K562 (cell line): ENCODE measurements around the gene RSPH6A. TPM values are rescaled to one million over a fixed set of nuclear protein-coding genes. Genes with fewer than 3 reads are reported as not detected.

ENCODE experiments used
- BMI1 ChIP-seq: fragments of 150-350 bp; IDR thresholded peaks from 2 replicates; pipeline ENCODE4 v1.6.1; 2014; ENCODE audit warnings: low read length
- CBX1 ChIP-seq: sonication (generic); IDR thresholded peaks from 2 replicates; pipeline ENCODE4 v1.6.1; 2016; ENCODE audit warnings: antibody characterized with exemption, low read depth, mild to moderate bottlenecking
- CBX2 ChIP-seq: fragments of 200-600 bp; sonication (generic); IDR thresholded peaks from one replicate; pipeline ENCODE4 v1.6.1; 2012; ENCODE audit warnings: mild to moderate bottlenecking, low read length, inconsistent platforms; ENCODE audit not compliant: insufficient read depth, poor library complexity, severe bottlenecking
- CC2D1A ChIP-seq: fragments of 450-650 bp; IDR thresholded peaks from 2 replicates; pipeline ENCODE4 v1.6.1; 2017; ENCODE audit warnings: mild to moderate bottlenecking
- DNMT1 ChIP-seq: fragments of 450-650 bp; IDR thresholded peaks from 2 replicates; pipeline ENCODE4 v1.6.1; 2016; ENCODE audit warnings: antibody characterized with exemption, mild to moderate bottlenecking
- KLF10 ChIP-seq: fragments of 250-450 bp; sonication (Bioruptor Pico); IDR thresholded peaks from 2 replicates; pipeline ENCODE4 v1.6.1; 2021; ENCODE audit warnings: matching md5 sums
- POLR2G ChIP-seq: fragments of 200-400 bp; formaldehyde crosslinking; IDR thresholded peaks from 2 replicates; pipeline ENCODE4 v1.6.1; 2017; ENCODE audit warnings: low read depth, mild to moderate bottlenecking, antibody characterized with exemption, low read length, moderate library complexity
- PRMT5 ChIP-seq: sonication (generic); formaldehyde crosslinking; IDR thresholded peaks from 2 replicates; pipeline ENCODE4 v1.5.0; 2020; ENCODE audit warnings: missing genetic modification reagents
- PTBP1 ChIP-seq: fragments of 200-400 bp; formaldehyde crosslinking; IDR thresholded peaks from 2 replicates; pipeline ENCODE4 v1.6.1; 2017; ENCODE audit warnings: low read depth, low read length
- RAD21 ChIP-seq, 2 experiments: fragments of 250-450 bp in 1 of 2; fragments of 450-650 bp in 1 of 2; sonication (Bioruptor Pico) in 1 of 2; formaldehyde crosslinking in 1 of 2; IDR thresholded peaks in 1 of 2; conservative IDR thresholded peaks in 1 of 2; 2 replicates each; pipeline versions ENCODE4 v1.4.0 to v1.8.0; 2020 to 2022; ENCODE audit warnings: mild to moderate bottlenecking in 2 of 2, moderate library complexity in 1 of 2
- SMAD2 ChIP-seq: fragments of 150-350 bp; IDR thresholded peaks from 2 replicates; pipeline ENCODE4 v1.6.1; 2014; ENCODE audit warnings: low read depth, mild to moderate bottlenecking, low read length
- SMARCA5 ChIP-seq: fragments of 450-650 bp; IDR thresholded peaks from 2 replicates; pipeline ENCODE4 v1.6.1; 2016
- TAL1 ChIP-seq: fragments of 450-650 bp; IDR thresholded peaks from 2 replicates; pipeline ENCODE4 v1.6.1; 2016; ENCODE audit warnings: mild to moderate bottlenecking
- TEAD2 ChIP-seq: fragments of 450-650 bp; IDR thresholded peaks from 2 replicates; pipeline ENCODE4 v1.6.1; 2016; ENCODE audit warnings: missing genetic modification characterization, control low read depth, missing compliant biosample characterization
- polyA plus RNA-seq, 8 experiments: library from polyadenylated mRNA; depleted of rRNA in 4 of 8; stranded (reverse) in 5 of 8; unstranded in 3 of 8; fragments of >200 nt; fragmentation: Nextera tagmentation in 2 of 8; fragmentation: Illumina TruSeq in 1 of 8; extraction: Ambion mirVana in 2 of 8; extraction: Trizol in 1 of 8; gene quantifications; 2 replicates each; pipeline versions ENCODE4 v1.2.1 to v1.2.3, GENCODE V29; 2011 to 2014; ENCODE audit warnings: inconsistent platforms in 1 of 8, missing spikeins in 1 of 8
- total RNA-seq, 7 experiments: library from RNA; depleted of rRNA in 6 of 7; stranded (reverse); fragments of >200 nt in 6 of 7; fragmentation: Illumina TruSeq in 2 of 7; extraction: Trizol in 2 of 7; gene quantifications; 2 replicates each; pipeline versions ENCODE4 v1.2.1 to v1.2.3, GENCODE V29; 2011 to 2021; ENCODE audit warnings: low replicate concordance in 1 of 7
- TF ChIP-seq, protein P1 (sequence below): IDR thresholded peaks from 3 replicates; pipeline ENCODE4 v1.6.1; 2011; ENCODE audit warnings: borderline replicate concordance, mild to moderate bottlenecking, moderate library complexity; ENCODE audit not compliant: insufficient read length; ENCODE audit errors: extremely low read depth
- TF ChIP-seq, protein P2 (sequence below): sonication (generic); formaldehyde crosslinking; IDR thresholded peaks from 2 replicates; pipeline ENCODE4 v1.8.0; 2022; ENCODE audit warnings: missing genetic modification reagents, mild to moderate bottlenecking, borderline replicate concordance
- TF ChIP-seq, protein P3 (sequence below), 2 experiments: fragments of 150-350 bp in 1 of 2; IDR thresholded peaks; 2 replicates each; pipeline ENCODE4 v1.6.1; 2012 to 2016; ENCODE audit warnings: low read depth in 2 of 2, low read length in 2 of 2, mild to moderate bottlenecking in 1 of 2, moderate library complexity in 1 of 2

The RSPH6A gene
- total and polyA plus RNA-seq, 9 of the 15 experiments (the other 6 are each of a cell fraction or from before 2014, with no cell fraction given) = 0.03 to 0.15 (median 0.07) TPM; not detected in 5

DNA sequence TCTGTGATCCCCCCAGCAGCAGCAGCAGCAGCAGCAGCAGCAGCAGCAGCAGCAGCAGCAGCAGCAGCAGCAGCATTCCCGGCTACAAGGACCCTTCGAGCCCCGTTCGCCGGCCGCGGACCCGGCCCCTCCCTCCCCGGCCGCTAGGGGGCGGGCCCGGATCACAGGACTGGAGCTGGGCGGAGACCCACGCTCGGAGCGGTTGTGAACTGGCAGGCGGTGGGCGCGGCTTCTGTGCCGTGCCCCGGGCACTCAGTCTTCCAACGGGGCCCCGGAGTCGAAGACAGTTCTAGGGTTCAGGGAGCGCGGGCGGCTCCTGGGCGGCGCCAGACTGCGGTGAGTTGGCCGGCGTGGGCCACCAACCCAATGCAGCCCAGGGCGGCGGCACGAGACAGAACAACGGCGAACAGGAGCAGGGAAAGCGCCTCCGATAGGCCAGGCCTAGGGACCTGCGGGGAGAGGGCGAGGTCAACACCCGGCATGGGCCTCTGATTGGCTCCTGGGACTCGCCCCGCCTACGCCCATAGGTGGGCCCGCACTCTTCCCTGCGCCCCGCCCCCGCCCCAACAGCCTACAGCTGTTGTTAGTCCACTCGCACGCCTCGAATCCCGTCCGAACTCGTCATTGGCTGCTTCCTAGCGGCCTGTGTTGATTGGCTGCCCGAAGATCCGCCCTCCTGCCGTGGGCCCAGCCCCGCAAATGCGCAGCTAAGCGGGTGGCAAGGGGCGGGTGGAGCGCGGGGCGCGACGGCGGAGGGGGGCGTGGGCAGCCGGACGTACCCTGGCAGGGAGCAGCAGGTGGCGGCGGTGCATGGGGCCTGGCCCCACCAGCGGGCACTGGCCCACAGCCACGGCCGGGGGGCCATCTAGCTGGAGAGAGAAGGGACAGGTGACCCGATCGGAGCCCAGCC is 44.7 kb downstream of the RSPH6A start (continued):
- TF ChIP-seq KLF10 = no peak
- peak; percentile 88 for TF ChIP-seq POLR2G
- no peak for TF ChIP-seq DNMT1
- TF ChIP-seq, protein P1, sequence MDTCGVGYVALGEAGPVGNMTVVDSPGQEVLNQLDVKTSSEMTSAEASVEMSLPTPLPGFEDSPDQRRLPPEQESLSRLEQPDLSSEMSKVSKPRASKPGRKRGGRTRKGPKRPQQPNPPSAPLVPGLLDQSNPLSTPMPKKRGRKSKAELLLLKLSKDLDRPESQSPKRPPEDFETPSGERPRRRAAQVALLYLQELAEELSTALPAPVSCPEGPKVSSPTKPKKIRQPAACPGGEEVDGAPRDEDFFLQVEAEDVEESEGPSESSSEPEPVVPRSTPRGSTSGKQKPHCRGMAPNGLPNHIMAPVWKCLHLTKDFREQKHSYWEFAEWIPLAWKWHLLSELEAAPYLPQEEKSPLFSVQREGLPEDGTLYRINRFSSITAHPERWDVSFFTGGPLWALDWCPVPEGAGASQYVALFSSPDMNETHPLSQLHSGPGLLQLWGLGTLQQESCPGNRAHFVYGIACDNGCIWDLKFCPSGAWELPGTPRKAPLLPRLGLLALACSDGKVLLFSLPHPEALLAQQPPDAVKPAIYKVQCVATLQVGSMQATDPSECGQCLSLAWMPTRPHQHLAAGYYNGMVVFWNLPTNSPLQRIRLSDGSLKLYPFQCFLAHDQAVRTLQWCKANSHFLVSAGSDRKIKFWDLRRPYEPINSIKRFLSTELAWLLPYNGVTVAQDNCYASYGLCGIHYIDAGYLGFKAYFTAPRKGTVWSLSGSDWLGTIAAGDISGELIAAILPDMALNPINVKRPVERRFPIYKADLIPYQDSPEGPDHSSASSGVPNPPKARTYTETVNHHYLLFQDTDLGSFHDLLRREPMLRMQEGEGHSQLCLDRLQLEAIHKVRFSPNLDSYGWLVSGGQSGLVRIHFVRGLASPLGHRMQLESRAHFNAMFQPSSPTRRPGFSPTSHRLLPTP = no peak
- TF ChIP-seq SMAD2 = no peak
- TF ChIP-seq PTBP1 = 0 out of 2 replicates have a peak, but pooled peaks have one; percentile 26
- peak; percentile 86; the same call in 1 of the 2 replicates for TF ChIP-seq CBX1
- TF ChIP-seq PRMT5 (CRISPR knock-in tag) = no peak
- TF ChIP-seq RAD21 (CRISPR knock-in tag; conservative IDR thresholded peaks at IDR 0.05 in 1 of 2, IDR thresholded peaks at IDR 0.05 in 1 of 2) = peak; percentile 59 to 61
- TF ChIP-seq, protein P2, sequence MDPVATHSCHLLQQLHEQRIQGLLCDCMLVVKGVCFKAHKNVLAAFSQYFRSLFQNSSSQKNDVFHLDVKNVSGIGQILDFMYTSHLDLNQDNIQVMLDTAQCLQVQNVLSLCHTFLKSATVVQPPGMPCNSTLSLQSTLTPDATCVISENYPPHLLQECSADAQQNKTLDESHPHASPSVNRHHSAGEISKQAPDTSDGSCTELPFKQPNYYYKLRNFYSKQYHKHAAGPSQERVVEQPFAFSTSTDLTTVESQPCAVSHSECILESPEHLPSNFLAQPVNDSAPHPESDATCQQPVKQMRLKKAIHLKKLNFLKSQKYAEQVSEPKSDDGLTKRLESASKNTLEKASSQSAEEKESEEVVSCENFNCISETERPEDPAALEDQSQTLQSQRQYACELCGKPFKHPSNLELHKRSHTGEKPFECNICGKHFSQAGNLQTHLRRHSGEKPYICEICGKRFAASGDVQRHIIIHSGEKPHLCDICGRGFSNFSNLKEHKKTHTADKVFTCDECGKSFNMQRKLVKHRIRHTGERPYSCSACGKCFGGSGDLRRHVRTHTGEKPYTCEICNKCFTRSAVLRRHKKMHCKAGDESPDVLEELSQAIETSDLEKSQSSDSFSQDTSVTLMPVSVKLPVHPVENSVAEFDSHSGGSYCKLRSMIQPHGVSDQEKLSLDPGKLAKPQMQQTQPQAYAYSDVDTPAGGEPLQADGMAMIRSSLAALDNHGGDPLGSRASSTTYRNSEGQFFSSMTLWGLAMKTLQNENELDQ = no peak
- 0 out of 2 replicates have a peak, but pooled peaks have one; percentile 6 for TF ChIP-seq CC2D1A
- TF ChIP-seq BMI1 = no peak
- TF ChIP-seq, protein P3, sequence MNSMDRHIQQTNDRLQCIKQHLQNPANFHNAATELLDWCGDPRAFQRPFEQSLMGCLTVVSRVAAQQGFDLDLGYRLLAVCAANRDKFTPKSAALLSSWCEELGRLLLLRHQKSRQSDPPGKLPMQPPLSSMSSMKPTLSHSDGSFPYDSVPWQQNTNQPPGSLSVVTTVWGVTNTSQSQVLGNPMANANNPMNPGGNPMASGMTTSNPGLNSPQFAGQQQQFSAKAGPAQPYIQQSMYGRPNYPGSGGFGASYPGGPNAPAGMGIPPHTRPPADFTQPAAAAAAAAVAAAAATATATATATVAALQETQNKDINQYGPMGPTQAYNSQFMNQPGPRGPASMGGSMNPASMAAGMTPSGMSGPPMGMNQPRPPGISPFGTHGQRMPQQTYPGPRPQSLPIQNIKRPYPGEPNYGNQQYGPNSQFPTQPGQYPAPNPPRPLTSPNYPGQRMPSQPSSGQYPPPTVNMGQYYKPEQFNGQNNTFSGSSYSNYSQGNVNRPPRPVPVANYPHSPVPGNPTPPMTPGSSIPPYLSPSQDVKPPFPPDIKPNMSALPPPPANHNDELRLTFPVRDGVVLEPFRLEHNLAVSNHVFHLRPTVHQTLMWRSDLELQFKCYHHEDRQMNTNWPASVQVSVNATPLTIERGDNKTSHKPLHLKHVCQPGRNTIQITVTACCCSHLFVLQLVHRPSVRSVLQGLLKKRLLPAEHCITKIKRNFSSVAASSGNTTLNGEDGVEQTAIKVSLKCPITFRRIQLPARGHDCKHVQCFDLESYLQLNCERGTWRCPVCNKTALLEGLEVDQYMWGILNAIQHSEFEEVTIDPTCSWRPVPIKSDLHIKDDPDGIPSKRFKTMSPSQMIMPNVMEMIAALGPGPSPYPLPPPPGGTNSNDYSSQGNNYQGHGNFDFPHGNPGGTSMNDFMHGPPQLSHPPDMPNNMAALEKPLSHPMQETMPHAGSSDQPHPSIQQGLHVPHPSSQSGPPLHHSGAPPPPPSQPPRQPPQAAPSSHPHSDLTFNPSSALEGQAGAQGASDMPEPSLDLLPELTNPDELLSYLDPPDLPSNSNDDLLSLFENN (IDR thresholded peaks at IDR 0.05; ENCODE audit: low read depth in 2 of 2, low read length in 2 of 2) = peak in 1 of 2 experiments; percentile 48; a peak in 1 of 4 replicates
- no peak for TF ChIP-seq TAL1
- no peak for TF ChIP-seq CBX2
- no peak for TF ChIP-seq SMARCA5
- no peak for TF ChIP-seq TEAD2 (tag)
